HCT116 (cell line): ENCODE measurements around the gene HPRT1. TPM values are rescaled to one million over a fixed set of nuclear protein-coding genes. Genes with fewer than 3 reads are reported as not detected.

Experiments
- ATAC-seq: fragments of 200-7000 bp; cut with Tn5 transposase; 2 replicates; pipeline ENCODE4 v1.9.1; 2020; ENCODE audit warnings: mild to moderate bottlenecking, moderate library complexity
- BruUV-seq: library from RNA; stranded (reverse); fragments of 400-500 nt; replicated peaks from 2 replicates; lab custom pipeline; 2021; lab: Mats Ljungman, UMichigan
- CTCF ChIA-PET: fragments of 300-600 bp; sonication (Branson Sonifier 250); formaldehyde crosslinking; loops from one replicate; lab custom pipeline; 2021; ENCODE audit warnings: antibody characterized with exemption; lab: Charles Lee
- POLR2A ChIA-PET: fragments of 300-600, 350-600 bp; sonication (Branson Sonifier 250); formaldehyde crosslinking; loops from one replicate; lab custom pipeline; 2021; ENCODE audit warnings: antibody characterized with exemption; lab: Charles Lee
- RAD21 ChIA-PET, 2 experiments: fragments of 300-600 bp; sonication (Branson Sonifier 250); formaldehyde crosslinking; loops; one replicate each; lab custom pipeline; 2023; ENCODE audit warnings: low total read pairs in 2 of 2; ENCODE audit not compliant: uncharacterized antibody in 2 of 2, unreplicated experiment in 2 of 2, low non-redundant PET in 1 of 2; lab: Charles Lee
- DNase-seq: peaks from one replicate; pipeline ENCODE4 v3.0.0-alpha.2; 2010; ENCODE audit warnings: low read depth, low spot score
- H2AFZ ChIP-seq: fragments of 200-600 bp; shearing (Covaris generic), sonication (generic); 2 replicates; pipeline ENCODE4 v1.6.1; 2017; ENCODE audit warnings: low read depth, mixed run types, mixed read lengths, antibody characterized with exemption, low read length; ENCODE audit not compliant: poor library complexity, severe bottlenecking
- H3K27ac ChIP-seq: 2 replicates; pipeline ENCODE4 v1.5.1; 2012; ENCODE audit warnings: low read depth, low read length
- H3K27me3 ChIP-seq: fragments of 200-600 bp; sonication (generic); 2 replicates; pipeline ENCODE4 v1.6.1; 2016; ENCODE audit warnings: mixed run types, low read length, mixed read lengths; ENCODE audit not compliant: insufficient read depth
- H3K36me3 ChIP-seq, 2 experiments: fragments of 200-500 bp in 1 of 2; fragments of 200-600 bp in 1 of 2; sonication (Bioruptor generic) in 1 of 2; sonication (generic) in 1 of 2; 2 replicates each; pipeline versions ENCODE4 v1.5.1 to v1.6.1; 2014 to 2016; ENCODE audit warnings: low read length in 2 of 2, inconsistent platforms in 1 of 2, mixed read lengths in 1 of 2, mixed run types in 1 of 2; ENCODE audit not compliant: insufficient read depth in 2 of 2, control insufficient read depth in 1 of 2
- H3K4me1 ChIP-seq, 2 experiments: fragments of 200-600 bp in 1 of 2; sonication (generic) in 1 of 2; 2 replicates each; pipeline versions ENCODE4 v1.5.1 to v1.6.1; 2012 to 2017; ENCODE audit warnings: low read length in 2 of 2, inconsistent platforms in 1 of 2, mild to moderate bottlenecking in 1 of 2, mixed read lengths in 1 of 2, mixed run types in 1 of 2, moderate library complexity in 1 of 2; ENCODE audit not compliant: insufficient read depth in 2 of 2, control insufficient read depth in 1 of 2
- H3K4me2 ChIP-seq: fragments of 200-600 bp; sonication (generic); 2 replicates; pipeline ENCODE4 v1.6.1; 2017; ENCODE audit warnings: mixed run types, low read length, mixed read lengths
- H3K4me3 ChIP-seq, 2 experiments: fragments of 200-600 bp in 1 of 2; sonication (generic) in 1 of 2; replicated peaks in 1 of 2; 2 replicates each; pipeline ENCODE4 v1.5.1; 2011 to 2016; ENCODE audit warnings: low read length in 2 of 2, control low read depth in 1 of 2, low read depth in 1 of 2, mild to moderate bottlenecking in 1 of 2, mixed read lengths in 1 of 2, mixed run types in 1 of 2
- H3K79me2 ChIP-seq: fragments of 200-600 bp; sonication (generic); 2 replicates; pipeline ENCODE4 v1.6.1; 2017; ENCODE audit warnings: mild to moderate bottlenecking, mixed run types, low read length, moderate library complexity, mixed read lengths; ENCODE audit not compliant: insufficient read depth
- H3K9ac ChIP-seq: fragments of 200-600 bp; sonication (generic); 2 replicates; pipeline ENCODE4 v1.6.1; 2016; ENCODE audit warnings: low read length, mixed read lengths
- H3K9me2 ChIP-seq: fragments of 200-600 bp; sonication (generic), shearing (Covaris generic); 2 replicates; pipeline ENCODE4 v1.6.1; 2017; ENCODE audit warnings: mixed run types, mild to moderate bottlenecking, moderate library complexity; ENCODE audit not compliant: insufficient read depth
- H3K9me3 ChIP-seq, 2 experiments: fragments of 200-500 bp in 1 of 2; fragments of 200-600 bp in 1 of 2; sonication (Bioruptor generic) in 1 of 2; sonication (generic) in 1 of 2; 2 replicates each; pipeline ENCODE4 v1.6.1; 2014 to 2017; ENCODE audit warnings: low read length in 2 of 2, mixed read lengths in 2 of 2, inconsistent platforms in 1 of 2, low read depth in 1 of 2, mild to moderate bottlenecking in 1 of 2, mixed run types in 1 of 2, moderate library complexity in 1 of 2; ENCODE audit not compliant: control insufficient read depth in 1 of 2, insufficient read depth in 1 of 2
- H4K20me1 ChIP-seq: fragments of 200-600 bp; sonication (generic), shearing (Covaris generic); 2 replicates; pipeline ENCODE4 v1.6.1; 2017; ENCODE audit warnings: mixed run types, mild to moderate bottlenecking, moderate library complexity; ENCODE audit not compliant: insufficient read depth
- ELF1 ChIP-seq: IDR thresholded peaks from 2 replicates; pipeline ENCODE4 v1.6.1; 2012; ENCODE audit warnings: low read depth, borderline replicate concordance
- EZH2phosphoT487 ChIP-seq: fragments of 200-600 bp; IDR thresholded peaks from 2 replicates; pipeline ENCODE4 v1.6.1; 2018; ENCODE audit warnings: antibody characterized with exemption, borderline replicate concordance
- FOSL1 ChIP-seq: IDR thresholded peaks from 2 replicates; pipeline ENCODE4 v1.6.1; 2012; ENCODE audit warnings: low read depth
- JUND ChIP-seq: IDR thresholded peaks from 2 replicates; pipeline ENCODE4 v1.6.1; 2012
- POLR2AphosphoS5 ChIP-seq: IDR thresholded peaks from 2 replicates; pipeline ENCODE4 v1.6.1; 2011; ENCODE audit warnings: mild to moderate bottlenecking, low read depth, low read length, moderate library complexity
- RAD21 ChIP-seq: IDR thresholded peaks from 2 replicates; pipeline ENCODE4 v1.6.1; 2012; ENCODE audit warnings: low read depth, mild to moderate bottlenecking
- YY1 ChIP-seq: IDR thresholded peaks from 2 replicates; pipeline ENCODE4 v1.6.1; 2011; ENCODE audit warnings: low read length, low read depth, moderate library complexity, mild to moderate bottlenecking; ENCODE audit not compliant: insufficient replicate concordance; ENCODE audit errors: extremely low read depth
- ZFX ChIP-seq: fragments of 450-650 bp; IDR thresholded peaks from 2 replicates; pipeline ENCODE4 v1.6.1; 2017
- intact Hi-C: fragments of 100-400 bp; cut with micrococcal nuclease; formaldehyde crosslinking; loops from 2 replicates; pipeline ENCODE4 v1.10.0; 2022
- total RNA-seq: library from RNA; stranded (reverse); gene quantifications from one replicate; pipeline ENCODE4 v1.2.1, GENCODE V29; 2021; ENCODE audit not compliant: unreplicated experiment
- TF ChIP-seq, protein P1 (sequence below): IDR thresholded peaks from 2 replicates; pipeline ENCODE4 v1.6.1; 2011; ENCODE audit warnings: mild to moderate bottlenecking, low read length, moderate library complexity; ENCODE audit not compliant: insufficient replicate concordance; ENCODE audit errors: extremely low read depth
- TF ChIP-seq, protein P2 (sequence below), 3 experiments: fragments of 200-600 bp in 1 of 3; sonication (generic) in 1 of 3; IDR thresholded peaks in 2 of 3; conservative IDR thresholded peaks in 1 of 3; 2 replicates each; pipeline ENCODE4 v1.5.1; 2012 to 2017; ENCODE audit warnings: low read depth in 2 of 3, low read length in 2 of 3, antibody characterized with exemption in 1 of 3, borderline replicate concordance in 1 of 3, control low read depth in 1 of 3, mild to moderate bottlenecking in 1 of 3, mixed read lengths in 1 of 3, mixed run types in 1 of 3, moderate library complexity in 1 of 3; ENCODE audit not compliant: insufficient read depth in 1 of 3
- TF ChIP-seq, protein P3 (sequence below): IDR thresholded peaks from 2 replicates; pipeline ENCODE4 v1.6.1; 2012
- TF ChIP-seq, protein P4 (sequence below): IDR thresholded peaks from 2 replicates; pipeline ENCODE4 v1.6.1; 2012; ENCODE audit warnings: low read depth
- TF ChIP-seq, protein P5 (sequence below): IDR thresholded peaks from 2 replicates; pipeline ENCODE4 v1.6.1; 2012

The HPRT1 gene
- total RNA-seq, 1 experiment from 2014 or later, result 57.8 TPM

DNA sequence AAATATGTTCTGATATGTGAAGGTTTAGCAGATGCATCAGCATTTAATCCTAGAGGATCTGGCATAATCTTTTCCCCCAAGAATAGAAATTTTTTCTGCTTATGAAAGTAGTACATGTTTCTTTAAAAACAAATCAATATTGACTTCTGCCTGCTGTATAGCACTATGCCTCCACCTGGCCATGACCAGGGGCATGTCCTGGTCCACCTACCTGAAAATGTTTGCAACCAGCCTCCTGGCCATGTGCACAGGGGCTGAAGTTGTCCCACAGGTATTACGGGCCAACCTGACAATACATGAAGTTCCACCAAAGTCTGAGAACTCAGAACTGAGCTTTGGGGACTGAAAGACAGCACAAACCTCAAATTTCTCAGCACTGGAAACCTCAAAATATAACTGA is 10.0 kb downstream of the HPRT1 start:
- RAD21 ChIA-PET, result no interaction called here
- no peaks in the 10 kb centered on the region for H3K9me3 ChIP-seq
- H3K4me2 ChIP-seq, result no peak overlapping the region
- peaks cover 55% of the 10 kb centered on the region for H3K79me2 ChIP-seq
- H3K4me3 ChIP-seq, result no peak overlapping the region
- H3K27ac ChIP-seq, result no peak overlapping the region
- intact Hi-C loops, result no loop called here
- H3K9ac ChIP-seq, result no peak overlapping the region
- H4K20me1 ChIP-seq, result no peaks in the 10 kb centered on the region; the same call in 1 of the 2 replicates
- H3K9me2 ChIP-seq, result no peaks in the 10 kb centered on the region
- BruUV-seq, result no TSS peak
- no peaks in the 10 kb centered on the region; a peak in 1 of 4 replicates for H3K36me3 ChIP-seq
- ATAC-seq (no peak), DNase-seq (no peak)
- POLR2A ChIA-PET, result no interaction called here
- no peaks in the 10 kb centered on the region for H3K27me3 ChIP-seq
- no peak overlapping the region for H2AFZ ChIP-seq
- no peaks in the 10 kb centered on the region for H3K4me1 ChIP-seq
- CTCF ChIA-PET, result no interaction called here
- no peak for TF ChIP-seq ZFX
- no peak for TF ChIP-seq RAD21
- TF ChIP-seq, protein P1, sequence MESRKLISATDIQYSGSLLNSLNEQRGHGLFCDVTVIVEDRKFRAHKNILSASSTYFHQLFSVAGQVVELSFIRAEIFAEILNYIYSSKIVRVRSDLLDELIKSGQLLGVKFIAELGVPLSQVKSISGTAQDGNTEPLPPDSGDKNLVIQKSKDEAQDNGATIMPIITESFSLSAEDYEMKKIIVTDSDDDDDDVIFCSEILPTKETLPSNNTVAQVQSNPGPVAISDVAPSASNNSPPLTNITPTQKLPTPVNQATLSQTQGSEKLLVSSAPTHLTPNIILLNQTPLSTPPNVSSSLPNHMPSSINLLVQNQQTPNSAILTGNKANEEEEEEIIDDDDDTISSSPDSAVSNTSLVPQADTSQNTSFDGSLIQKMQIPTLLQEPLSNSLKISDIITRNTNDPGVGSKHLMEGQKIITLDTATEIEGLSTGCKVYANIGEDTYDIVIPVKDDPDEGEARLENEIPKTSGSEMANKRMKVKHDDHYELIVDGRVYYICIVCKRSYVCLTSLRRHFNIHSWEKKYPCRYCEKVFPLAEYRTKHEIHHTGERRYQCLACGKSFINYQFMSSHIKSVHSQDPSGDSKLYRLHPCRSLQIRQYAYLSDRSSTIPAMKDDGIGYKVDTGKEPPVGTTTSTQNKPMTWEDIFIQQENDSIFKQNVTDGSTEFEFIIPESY, result no peak
- no peak for TF ChIP-seq YY1
- no peak for TF ChIP-seq FOSL1
- TF ChIP-seq POLR2AphosphoS5, result no peak
- TF ChIP-seq, protein P2, sequence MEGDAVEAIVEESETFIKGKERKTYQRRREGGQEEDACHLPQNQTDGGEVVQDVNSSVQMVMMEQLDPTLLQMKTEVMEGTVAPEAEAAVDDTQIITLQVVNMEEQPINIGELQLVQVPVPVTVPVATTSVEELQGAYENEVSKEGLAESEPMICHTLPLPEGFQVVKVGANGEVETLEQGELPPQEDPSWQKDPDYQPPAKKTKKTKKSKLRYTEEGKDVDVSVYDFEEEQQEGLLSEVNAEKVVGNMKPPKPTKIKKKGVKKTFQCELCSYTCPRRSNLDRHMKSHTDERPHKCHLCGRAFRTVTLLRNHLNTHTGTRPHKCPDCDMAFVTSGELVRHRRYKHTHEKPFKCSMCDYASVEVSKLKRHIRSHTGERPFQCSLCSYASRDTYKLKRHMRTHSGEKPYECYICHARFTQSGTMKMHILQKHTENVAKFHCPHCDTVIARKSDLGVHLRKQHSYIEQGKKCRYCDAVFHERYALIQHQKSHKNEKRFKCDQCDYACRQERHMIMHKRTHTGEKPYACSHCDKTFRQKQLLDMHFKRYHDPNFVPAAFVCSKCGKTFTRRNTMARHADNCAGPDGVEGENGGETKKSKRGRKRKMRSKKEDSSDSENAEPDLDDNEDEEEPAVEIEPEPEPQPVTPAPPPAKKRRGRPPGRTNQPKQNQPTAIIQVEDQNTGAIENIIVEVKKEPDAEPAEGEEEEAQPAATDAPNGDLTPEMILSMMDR (IDR thresholded peaks at IDR 0.05 in 2 of 3, conservative IDR thresholded peaks at IDR 0.05 in 1 of 3; ENCODE audit: borderline replicate concordance in 1 of 3, insufficient read depth in 1 of 3, low read depth in 2 of 3, low read length in 2 of 3), result no peak
- TF ChIP-seq, protein P3, sequence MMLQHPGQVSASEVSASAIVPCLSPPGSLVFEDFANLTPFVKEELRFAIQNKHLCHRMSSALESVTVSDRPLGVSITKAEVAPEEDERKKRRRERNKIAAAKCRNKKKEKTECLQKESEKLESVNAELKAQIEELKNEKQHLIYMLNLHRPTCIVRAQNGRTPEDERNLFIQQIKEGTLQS, result no peak
- no peak for TF ChIP-seq EZH2phosphoT487
- TF ChIP-seq, protein P4, sequence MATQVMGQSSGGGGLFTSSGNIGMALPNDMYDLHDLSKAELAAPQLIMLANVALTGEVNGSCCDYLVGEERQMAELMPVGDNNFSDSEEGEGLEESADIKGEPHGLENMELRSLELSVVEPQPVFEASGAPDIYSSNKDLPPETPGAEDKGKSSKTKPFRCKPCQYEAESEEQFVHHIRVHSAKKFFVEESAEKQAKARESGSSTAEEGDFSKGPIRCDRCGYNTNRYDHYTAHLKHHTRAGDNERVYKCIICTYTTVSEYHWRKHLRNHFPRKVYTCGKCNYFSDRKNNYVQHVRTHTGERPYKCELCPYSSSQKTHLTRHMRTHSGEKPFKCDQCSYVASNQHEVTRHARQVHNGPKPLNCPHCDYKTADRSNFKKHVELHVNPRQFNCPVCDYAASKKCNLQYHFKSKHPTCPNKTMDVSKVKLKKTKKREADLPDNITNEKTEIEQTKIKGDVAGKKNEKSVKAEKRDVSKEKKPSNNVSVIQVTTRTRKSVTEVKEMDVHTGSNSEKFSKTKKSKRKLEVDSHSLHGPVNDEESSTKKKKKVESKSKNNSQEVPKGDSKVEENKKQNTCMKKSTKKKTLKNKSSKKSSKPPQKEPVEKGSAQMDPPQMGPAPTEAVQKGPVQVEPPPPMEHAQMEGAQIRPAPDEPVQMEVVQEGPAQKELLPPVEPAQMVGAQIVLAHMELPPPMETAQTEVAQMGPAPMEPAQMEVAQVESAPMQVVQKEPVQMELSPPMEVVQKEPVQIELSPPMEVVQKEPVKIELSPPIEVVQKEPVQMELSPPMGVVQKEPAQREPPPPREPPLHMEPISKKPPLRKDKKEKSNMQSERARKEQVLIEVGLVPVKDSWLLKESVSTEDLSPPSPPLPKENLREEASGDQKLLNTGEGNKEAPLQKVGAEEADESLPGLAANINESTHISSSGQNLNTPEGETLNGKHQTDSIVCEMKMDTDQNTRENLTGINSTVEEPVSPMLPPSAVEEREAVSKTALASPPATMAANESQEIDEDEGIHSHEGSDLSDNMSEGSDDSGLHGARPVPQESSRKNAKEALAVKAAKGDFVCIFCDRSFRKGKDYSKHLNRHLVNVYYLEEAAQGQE, result no peak
- TF ChIP-seq ELF1, result no peak
- TF ChIP-seq, protein P5, sequence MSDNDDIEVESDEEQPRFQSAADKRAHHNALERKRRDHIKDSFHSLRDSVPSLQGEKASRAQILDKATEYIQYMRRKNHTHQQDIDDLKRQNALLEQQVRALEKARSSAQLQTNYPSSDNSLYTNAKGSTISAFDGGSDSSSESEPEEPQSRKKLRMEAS, result no peak
- no peak for TF ChIP-seq JUND
